Stomach (tissue), 4 donors: ENCODE data around the gene C1orf159.

Experiments
- POLR2A ChIP-seq, 4 donors: fragments of 450-650 bp; IDR thresholded peaks; one replicate each; pipeline ENCODE4 v1.6.1; 2016; ENCODE audit warnings: antibody characterized with exemption in 4 of 4, control low read depth in 2 of 4, mild to moderate bottlenecking in 1 of 4, moderate library complexity in 1 of 4
- TF ChIP-seq, protein P1 (sequence below), 7 experiments: fragments of 450-650 bp in 4 of 7; fragments of 200-600 bp in 3 of 7; sonication (generic) in 3 of 7; IDR thresholded peaks; one replicate each; pipeline ENCODE4 v1.5.1; 2016 to 2019; ENCODE audit warnings: antibody characterized with exemption in 7 of 7, control low read depth in 2 of 7, mild to moderate bottlenecking in 1 of 7

DNA sequence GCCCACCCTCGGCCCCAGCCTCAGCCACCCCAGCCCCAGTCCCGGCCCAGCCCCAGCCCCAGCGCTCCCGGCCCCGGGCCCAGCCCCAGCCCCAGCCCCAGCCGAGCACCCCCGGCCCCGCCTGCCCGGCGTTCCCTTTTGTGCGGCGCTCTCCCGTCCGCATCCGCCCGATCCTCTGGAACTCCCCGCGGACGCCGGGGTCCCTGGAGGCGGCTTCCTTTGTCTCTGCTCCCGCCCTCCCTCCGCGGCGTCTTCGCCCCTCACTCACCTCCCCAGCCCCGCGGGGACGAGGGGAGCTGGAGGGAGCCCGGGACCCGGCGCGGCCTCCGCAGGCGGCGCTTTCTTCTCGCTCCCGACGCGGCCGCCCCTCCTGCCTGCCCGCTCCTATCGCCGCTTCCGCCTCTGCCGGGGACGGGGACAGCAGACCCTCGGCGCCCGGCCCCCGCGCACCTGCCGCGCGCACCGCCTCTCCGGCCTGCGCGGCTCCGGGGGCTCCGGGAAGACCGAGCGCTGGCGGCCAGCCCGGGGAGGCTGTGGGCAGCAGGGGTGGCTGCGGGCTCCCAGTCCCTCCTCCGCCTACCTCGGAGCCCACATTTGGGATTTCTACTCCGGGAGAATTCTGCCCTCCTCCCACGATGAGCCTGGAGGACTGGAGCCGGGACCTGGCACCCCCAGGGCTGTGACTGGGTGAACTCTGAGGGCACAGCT is 82.0 kb downstream of the C1orf159 start:
- TF ChIP-seq, protein P1, sequence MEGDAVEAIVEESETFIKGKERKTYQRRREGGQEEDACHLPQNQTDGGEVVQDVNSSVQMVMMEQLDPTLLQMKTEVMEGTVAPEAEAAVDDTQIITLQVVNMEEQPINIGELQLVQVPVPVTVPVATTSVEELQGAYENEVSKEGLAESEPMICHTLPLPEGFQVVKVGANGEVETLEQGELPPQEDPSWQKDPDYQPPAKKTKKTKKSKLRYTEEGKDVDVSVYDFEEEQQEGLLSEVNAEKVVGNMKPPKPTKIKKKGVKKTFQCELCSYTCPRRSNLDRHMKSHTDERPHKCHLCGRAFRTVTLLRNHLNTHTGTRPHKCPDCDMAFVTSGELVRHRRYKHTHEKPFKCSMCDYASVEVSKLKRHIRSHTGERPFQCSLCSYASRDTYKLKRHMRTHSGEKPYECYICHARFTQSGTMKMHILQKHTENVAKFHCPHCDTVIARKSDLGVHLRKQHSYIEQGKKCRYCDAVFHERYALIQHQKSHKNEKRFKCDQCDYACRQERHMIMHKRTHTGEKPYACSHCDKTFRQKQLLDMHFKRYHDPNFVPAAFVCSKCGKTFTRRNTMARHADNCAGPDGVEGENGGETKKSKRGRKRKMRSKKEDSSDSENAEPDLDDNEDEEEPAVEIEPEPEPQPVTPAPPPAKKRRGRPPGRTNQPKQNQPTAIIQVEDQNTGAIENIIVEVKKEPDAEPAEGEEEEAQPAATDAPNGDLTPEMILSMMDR (IDR thresholded peaks at IDR 0.05) = no peak
- no peak for TF ChIP-seq POLR2A (IDR thresholded peaks at IDR 0.05)
